GDM1 (cell line): ENCODE measurements around the gene MEOX1.

Source experiments
- DNase-seq: peaks from one replicate; lab custom pipeline; 2025; lab: John Stamatoyannopoulos, UW

Gene MEOX1

GRCh38 chr17:43679911-43680310, 18.2 kb upstream of the MEOX1 start:
- no peak for DNase-seq

GRCh38 chr17:43679401-43679800, 17.7 kb upstream of the MEOX1 start:
- DNase-seq = no peak

- DNase-seq = no peak
Observed at GRCh38 chr17:43676471-43676870, 14.7 kb upstream of the MEOX1 start.

GRCh38 chr17:43674394-43674793, 12.7 kb upstream of the MEOX1 start:
- no peak for DNase-seq

- peak; percentile 47 for DNase-seq
Observed at GRCh38 chr17:43673516-43674323, 12.0 kb upstream of the MEOX1 start.

GRCh38 chr17:43671755-43672519, 10.2 kb upstream of the MEOX1 start:
- no peak for DNase-seq

- no peak for DNase-seq
Observed at GRCh38 chr17:43671031-43671692, 9.4 kb upstream of the MEOX1 start.

- DNase-seq = no peak
Observed at GRCh38 chr17:43670645-43671030, 8.9 kb upstream of the MEOX1 start.

- no peak for DNase-seq
Observed at GRCh38 chr17:43669971-43670644, 8.4 kb upstream of the MEOX1 start.

GRCh38 chr17:43667947-43668348, 6.2 kb upstream of the MEOX1 start:
- DNase-seq = no peak

- DNase-seq = no peak
Observed at GRCh38 chr17:43667506-43667905, 5.8 kb upstream of the MEOX1 start.

- DNase-seq = no peak
Observed at GRCh38 chr17:43665937-43666236, 4.2 kb upstream of the MEOX1 start.

GRCh38 chr17:43665084-43665936, 3.6 kb upstream of the MEOX1 start:
- DNase-seq = no peak

- DNase-seq = no peak
Observed at GRCh38 chr17:43664096-43664495, 2.4 kb upstream of the MEOX1 start.

- no peak for DNase-seq
Observed at GRCh38 chr17:43663383-43663782, 1.7 kb upstream of the MEOX1 start.

- DNase-seq = no peak
Observed at GRCh38 chr17:43662413-43663141, 855 bp upstream of the MEOX1 start.

GRCh38 chr17:43660816-43661493, 767 bp downstream of the MEOX1 start:
- DNase-seq = no peak

GRCh38 chr17:43659823-43660617, 1.7 kb downstream of the MEOX1 start:
- no peak for DNase-seq

- DNase-seq = no peak
Observed at GRCh38 chr17:43658900-43659299, 2.8 kb downstream of the MEOX1 start.
